HuH-7 (cell line): ENCODE data around the gene MOV10L1.
"Not testable (repeated sequence)": the region's sequence is repeated elsewhere in the genome, so short reads cannot be mapped to it uniquely, and the experiment has no call there.

ENCODE experiments used
- DNase-seq: peaks from one replicate; pipeline ENCODE4 v3.0.0; 2011; ENCODE audit warnings: low spot score

Gene MOV10L1

DNA sequence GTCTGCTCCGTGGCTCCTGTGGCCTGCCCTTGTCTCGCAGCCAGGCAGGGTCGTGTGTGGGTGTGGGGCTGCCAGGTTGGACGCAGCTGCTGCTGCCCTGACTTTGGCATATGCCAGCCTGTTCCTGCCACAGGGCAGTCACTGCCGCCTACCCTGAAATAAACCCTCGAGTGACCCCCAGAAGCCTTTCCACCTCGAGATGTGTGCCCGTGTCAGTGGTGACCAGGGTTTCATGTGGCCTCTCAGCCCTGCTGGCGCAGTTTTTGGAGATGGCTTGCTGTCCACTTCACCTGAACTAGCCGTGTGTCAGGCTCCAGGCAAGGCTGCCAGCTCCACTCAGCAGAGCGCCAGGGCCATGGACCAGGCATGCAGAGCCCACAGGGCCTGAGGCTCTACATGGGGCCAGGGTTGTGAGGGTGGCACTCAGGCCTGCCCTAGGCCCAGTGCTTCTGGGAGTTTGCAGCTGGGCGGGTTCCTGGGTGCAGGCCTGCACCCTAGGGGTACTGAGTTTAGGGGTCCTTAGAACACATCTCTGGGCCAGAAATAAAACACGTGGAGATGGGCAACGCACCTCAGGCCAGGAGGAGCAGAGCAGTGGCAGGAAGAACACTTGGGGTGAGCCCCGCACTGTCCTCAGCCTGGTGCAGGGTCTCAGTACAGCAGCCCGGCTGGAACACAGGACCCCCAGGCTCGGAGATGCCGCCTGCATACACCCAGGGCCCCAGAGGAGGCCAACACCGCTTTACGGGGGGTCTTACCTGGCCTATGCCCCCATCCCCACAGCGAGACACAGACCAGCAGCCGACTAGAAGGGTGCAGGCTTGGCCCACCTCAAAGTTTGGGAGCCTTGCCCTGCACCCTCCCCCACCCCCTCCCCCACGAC lies 71.9 kb downstream of the MOV10L1 start:
- no peak for DNase-seq

DNA sequence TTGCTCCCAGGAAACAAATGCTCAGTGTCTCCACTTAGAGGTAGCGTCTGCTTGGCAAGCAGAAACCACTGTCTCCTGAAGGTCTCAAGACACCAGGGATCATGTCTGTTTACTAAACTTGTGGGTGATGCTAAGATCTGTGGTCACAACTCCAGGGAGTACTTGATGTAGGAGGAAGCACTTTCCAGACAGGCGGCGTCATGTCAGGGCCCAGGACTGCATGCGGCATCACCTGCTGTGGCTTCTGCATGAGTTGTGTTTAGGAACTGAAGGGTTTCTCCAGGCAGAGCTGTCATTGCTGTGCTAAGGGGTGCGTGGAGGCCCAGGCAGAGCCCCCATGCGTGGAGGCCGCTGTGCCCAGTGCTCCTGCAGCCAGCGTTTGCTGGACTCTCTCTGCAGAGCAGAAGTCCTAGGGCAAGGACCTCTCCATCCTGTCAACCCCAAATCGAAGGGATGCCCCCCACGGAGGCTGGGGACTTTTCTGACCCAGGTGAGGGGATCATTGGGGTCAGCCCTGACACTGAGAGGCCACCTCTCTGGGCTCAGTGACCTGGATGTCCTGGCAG lies 72.7 kb downstream of the MOV10L1 start:
- DNase-seq = no peak

DNA sequence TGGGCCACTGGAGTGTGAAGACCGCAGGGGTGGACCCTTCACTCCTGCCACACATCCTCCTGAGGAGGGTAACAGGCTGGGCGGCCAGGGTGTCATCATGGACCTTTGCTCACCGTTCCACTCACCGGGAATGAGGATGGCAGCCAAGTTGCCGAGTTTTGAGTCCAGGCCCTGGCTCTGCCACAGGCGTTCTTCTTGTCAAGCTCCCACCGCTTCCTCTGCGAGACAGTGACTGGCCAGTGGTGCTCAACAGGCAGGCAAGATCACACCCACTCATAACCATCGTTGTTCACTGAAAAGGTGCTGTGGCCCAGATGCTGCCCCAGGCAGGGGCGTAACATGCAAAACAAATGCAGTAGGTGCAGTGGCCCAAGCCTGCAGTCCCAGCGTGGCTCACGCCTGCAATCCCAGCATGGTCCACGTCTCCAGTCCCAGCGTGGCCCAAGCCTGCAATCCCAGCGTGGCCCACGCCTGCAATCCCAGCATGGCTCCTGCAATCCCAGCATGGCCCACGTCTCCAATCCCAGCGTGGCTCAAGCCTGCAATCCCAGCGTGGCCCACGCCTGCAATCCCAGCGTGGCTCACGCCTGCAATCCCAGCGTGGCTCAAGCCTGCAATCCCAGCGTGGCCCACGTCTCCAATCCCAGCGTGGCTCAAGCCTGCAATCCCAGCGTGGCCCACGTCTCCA lies 75.8 kb downstream of the MOV10L1 start:
- no peak for DNase-seq

DNA sequence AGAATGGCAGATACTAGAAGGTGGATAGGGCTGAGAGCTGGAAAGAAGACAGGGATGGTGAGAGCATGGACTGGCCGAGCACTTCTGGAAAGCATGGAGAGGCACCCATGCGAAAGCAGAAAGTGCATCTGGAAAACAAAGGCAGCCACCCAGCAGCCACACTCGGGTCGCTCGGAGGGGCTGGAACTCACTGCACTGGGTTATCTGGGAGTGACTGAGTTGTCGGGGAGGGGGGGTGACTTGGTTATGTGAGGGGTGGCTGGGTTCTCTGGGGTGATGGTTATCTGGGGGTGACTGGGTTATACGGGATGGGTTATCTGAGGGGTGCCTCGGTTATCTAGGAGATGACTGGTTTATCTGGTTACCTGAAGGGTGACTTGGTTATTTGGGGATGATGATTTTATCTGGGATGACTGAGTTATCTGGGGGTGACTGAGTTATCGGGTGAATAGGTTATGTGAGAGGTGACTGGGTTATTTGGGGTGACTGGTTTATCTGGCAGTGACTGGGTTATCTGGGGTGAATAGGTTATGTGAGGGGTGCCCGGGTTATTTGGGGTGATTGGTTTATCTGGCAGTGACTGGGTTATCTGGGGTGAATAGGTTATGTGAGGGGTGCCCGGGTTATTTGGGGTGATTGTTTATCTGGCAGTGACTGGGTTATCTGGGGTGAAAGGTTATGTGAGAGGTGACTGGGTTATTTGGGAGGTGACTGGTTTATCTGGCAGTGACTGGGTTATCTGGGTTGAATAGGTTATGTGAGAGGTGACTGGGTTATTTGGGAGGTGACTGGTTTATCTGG lies 78.1 kb downstream of the MOV10L1 start:
- no peak for DNase-seq

DNA sequence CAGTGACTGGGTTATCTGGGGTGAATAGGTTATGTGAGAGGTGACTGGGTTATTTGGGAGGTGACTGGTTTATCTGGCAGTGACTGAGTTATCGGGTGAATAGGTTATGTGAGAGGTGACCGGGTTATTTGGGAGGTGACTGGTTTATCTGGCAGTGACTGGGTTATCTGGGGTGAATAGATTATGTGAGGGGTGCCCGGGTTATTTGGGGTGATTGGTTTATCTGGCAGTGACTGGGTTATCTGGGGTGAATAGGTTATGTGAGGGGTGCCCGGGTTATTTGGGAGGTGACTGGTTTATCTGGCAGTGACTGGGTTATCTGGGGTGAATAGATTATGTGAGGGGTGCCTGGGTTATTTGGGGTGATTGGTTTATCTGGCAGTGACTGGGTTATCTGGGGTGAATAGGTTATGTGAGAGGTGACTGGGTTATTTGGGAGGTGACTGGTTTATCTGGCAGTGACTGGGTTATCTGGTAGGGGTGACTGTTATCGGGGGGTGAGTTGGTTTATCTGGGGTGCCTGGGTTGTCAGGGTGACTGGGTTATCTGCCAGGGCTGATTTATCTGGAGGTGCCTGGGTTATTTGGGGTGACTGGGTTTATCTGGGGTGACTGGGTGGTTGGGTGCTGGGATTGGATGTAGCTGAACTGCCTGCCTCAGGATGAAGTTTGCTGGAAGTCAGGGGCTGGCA lies 78.8 kb downstream of the MOV10L1 start:
- not testable (repeated sequence) for DNase-seq

DNA sequence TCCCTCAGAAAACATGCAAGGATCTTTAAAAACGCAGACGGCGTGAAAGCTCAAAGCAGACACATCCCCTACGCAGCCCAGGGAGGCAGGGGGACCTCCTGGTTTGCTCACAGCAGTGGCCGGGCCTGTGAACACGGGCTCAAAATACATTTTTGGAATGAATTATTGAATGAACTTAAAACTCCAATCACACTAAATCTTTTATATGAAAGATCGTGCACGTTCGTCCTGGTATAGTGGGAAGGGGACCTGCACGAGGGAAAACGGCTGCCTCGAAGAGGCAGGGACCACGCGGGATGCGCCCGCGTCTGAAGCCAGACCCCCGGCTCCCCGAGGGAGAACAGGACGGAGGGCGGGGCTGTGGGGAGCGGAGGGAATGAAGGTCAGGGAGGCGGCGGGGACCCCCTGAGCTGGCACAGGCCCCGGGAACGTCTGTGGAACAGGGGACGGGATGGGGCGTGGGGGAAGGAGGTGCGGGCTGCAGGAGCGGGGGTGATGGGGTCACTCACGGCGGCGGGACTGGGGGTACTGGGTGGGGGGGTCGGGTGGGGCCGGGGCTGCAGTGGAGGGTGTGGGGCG lies 79.5 kb downstream of the MOV10L1 start:
- DNase-seq = no peak

GRCh38 chr22:50169774-50170341 lies 80.1 kb downstream of the MOV10L1 start:
- DNase-seq = peak; percentile 76

DNA sequence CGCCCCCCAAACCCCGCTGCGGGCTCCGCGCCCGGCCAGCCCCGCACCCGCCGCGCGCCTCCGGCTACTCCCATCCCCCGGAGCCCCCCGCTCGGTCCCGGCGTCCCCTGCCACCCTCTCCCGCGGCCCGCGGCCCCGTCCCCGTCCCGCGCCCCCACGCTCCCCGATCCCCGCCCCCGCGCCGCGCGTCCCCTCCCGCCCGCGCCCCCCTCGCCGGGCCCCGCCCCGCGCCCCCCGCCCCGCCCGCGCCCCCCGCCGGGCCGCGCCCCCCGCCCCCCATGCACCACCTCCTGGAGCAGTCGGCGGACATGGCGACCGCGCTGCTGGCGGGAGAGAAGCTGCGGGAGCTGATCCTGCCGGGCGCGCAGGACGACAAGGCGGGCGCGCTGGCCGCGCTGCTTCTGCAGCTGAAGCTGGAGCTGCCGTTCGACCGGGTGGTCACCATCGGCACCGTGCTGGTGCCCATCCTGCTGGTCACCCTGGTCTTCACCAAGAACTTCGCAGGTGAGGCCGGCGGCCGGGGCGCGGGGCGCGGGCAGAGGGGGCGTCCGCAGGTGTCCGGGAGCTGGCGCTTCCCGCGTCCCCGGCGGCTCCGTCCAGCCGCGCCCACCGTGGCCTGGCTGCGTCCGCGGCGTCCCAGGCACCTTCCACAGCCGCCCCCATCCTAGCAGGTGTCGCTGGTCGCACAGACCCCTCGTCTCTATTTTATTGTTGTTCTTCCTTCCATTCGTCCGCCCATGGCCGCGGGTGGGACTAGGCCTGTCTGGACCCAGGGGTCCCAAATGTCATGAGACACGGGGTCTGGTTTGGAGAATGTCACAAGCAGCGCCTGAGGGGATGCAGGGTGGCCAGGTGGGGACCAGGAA lies 80.9 kb downstream of the MOV10L1 start, which contains the start of gene PANX2:
Gene PANX2, plus strand, starts transcription at position 279 of the 866 bp plus-strand sequence. Its CDS starts 0 bp downstream, at position 279.
- DNase-seq = no peak

GRCh38 chr22:50171319-50171964 lies 81.6 kb downstream of the MOV10L1 start:
- no peak for DNase-seq

- no peak for DNase-seq
These were observed 82.2 kb downstream of the MOV10L1 start for GRCh38 chr22:50171965-50172421.

DNA sequence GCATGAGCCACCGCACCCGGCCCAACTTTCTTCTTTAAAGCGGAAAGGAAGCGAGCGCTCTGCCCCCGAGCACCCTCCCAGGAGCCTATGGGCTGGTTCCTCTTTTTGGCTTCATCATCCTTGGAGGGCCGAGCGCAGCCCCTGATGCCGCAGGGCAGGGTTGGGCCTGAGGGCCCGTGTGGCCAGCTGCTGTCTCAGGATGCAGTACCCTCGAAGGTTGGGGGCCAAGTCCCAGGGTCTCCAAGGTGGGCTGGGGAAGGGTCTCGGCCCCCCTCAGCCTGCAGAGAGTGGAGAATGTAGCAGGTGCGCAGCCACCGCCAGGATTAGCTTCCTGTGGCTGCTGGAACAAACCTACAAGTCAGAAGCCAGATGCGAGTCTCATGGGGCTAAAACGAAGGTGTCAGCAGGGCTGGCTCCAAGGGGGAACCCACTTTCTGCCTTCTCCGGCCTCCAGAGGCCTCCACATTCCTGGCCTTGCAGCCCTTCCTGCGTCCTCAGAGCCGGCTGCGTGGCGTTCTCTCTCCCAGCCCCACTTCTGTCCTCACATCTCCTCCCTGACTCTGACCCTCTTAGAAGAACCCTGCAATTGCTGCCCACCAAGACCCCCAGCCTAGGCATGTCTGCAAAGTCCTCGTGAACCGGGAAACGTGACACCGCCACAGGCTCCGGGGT lies 83.6 kb downstream of the MOV10L1 start:
- DNase-seq = no peak

GRCh38 chr22:50173983-50174355 lies 84.2 kb downstream of the MOV10L1 start:
- no peak for DNase-seq

GRCh38 chr22:50174382-50175190 lies 84.8 kb downstream of the MOV10L1 start:
- no peak for DNase-seq

DNA sequence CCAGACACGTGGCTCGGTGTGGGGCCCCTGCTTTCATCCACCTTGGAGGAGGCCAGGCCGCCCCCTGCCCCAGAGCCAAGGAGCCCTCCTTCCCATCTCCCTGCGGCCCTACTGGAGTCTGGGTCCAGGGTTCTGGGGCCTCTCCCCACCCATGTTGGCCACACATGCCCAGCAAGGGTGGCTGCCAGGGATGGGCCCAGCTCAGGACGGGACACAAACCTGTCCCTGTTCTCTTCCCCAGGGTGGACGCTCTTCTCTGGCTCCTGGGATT lies 85.3 kb downstream of the MOV10L1 start:
- DNase-seq = no peak

GRCh38 chr22:50175921-50176849 lies 86.4 kb downstream of the MOV10L1 start:
- DNase-seq = no peak

DNA sequence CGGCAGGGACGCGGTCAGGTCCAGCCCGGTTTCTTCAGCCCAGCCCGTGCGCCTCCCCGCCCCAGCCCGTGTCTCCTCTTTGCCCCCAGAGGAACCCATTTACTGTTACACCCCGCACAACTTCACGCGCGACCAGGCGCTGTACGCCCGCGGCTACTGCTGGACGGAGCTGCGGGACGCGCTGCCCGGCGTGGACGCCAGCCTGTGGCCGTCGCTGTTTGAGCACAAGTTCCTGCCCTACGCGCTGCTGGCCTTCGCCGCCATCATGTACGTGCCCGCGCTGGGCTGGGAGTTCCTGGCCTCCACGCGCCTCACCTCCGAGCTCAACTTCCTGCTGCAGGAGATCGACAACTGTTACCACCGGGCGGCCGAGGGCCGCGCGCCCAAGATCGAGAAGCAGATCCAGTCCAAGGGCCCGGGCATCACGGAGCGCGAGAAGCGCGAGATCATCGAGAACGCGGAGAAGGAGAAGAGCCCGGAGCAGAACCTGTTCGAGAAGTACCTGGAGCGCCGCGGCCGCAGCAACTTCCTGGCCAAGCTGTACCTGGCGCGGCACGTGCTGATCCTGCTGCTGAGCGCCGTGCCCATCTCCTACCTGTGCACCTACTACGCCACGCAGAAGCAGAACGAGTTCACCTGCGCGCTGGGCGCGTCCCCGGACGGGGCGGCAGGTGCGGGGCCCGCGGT lies 87.2 kb downstream of the MOV10L1 start:
- DNase-seq = no peak
